ENCODE measurements around the gene EMID1. TPM values are rescaled to one million over a fixed set of nuclear protein-coding genes. Genes with fewer than 3 reads are reported as not detected.

Gene EMID1
- total and polyA plus RNA-seq, 10 donors: 18.5 to 90.3 (median 61.2) TPM

GRCh38 chr22:29290061-29290460, 84.4 kb downstream of the EMID1 start:
- intact Hi-C loops (cut with DNase I; ENCODE audit: low total_unique reads): no loop called here
- H3K4me1 ChIP-seq: peaks cover 0 to 40% (median 7%) of the 10 kb centered on the region in 6 donors
- no peak overlapping the region for H3K4me3 ChIP-seq
- H3K36me3 ChIP-seq: peaks cover 25 to 100% (median 99%) of the 10 kb centered on the region in 6 donors
- no peaks in the 10 kb centered on the region for H3K27me3 ChIP-seq (replicated peaks in 1 of 7)
- H3K9me3 ChIP-seq: no peaks in the 10 kb centered on the region
- 71 to 90% (median 78%) methylated on average over 5 of the region's 5 CpGs for WGBS, 5 donors
- TF ChIP-seq POLR2A (IDR thresholded peaks at IDR 0.05): no peak
- TF ChIP-seq, protein P1, sequence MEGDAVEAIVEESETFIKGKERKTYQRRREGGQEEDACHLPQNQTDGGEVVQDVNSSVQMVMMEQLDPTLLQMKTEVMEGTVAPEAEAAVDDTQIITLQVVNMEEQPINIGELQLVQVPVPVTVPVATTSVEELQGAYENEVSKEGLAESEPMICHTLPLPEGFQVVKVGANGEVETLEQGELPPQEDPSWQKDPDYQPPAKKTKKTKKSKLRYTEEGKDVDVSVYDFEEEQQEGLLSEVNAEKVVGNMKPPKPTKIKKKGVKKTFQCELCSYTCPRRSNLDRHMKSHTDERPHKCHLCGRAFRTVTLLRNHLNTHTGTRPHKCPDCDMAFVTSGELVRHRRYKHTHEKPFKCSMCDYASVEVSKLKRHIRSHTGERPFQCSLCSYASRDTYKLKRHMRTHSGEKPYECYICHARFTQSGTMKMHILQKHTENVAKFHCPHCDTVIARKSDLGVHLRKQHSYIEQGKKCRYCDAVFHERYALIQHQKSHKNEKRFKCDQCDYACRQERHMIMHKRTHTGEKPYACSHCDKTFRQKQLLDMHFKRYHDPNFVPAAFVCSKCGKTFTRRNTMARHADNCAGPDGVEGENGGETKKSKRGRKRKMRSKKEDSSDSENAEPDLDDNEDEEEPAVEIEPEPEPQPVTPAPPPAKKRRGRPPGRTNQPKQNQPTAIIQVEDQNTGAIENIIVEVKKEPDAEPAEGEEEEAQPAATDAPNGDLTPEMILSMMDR (IDR thresholded peaks at IDR 0.05 in 8 of 11, conservative IDR thresholded peaks at IDR 0.05 in 3 of 11): no peak
- TF ChIP-seq POLR2AphosphoS5 (IDR thresholded peaks at IDR 0.05): no peak
- H3K27ac ChIP-seq: no peak overlapping the region
- no peak for DNase-seq

GRCh38 chr22:29291215-29291614, 85.5 kb downstream of the EMID1 start:
- Histone ChIP-seq H3K36me3 (peaks cover 22 to 100% (median 99%) of the 10 kb centered on the region in 6 donors), H3K27me3 (replicated peaks in 1 of 7) (no peaks in the 10 kb centered on the region), H3K27ac (no peak overlapping the region), H3K4me3 (no peak overlapping the region), H3K9me3 (no peaks in the 10 kb centered on the region), H3K4me1 (peaks cover 0 to 40% (median 7%) of the 10 kb centered on the region in 6 donors)
- TF ChIP-seq, protein P1 (IDR thresholded peaks at IDR 0.05 in 8 of 11, conservative IDR thresholded peaks at IDR 0.05 in 3 of 11): no peak
- TF ChIP-seq POLR2AphosphoS5 (IDR thresholded peaks at IDR 0.05) (peak in 1 of 3 donors; percentile 26), POLR2A (IDR thresholded peaks at IDR 0.05) (no peak)
- no peak for DNase-seq
- 74 to 83% (median 79%) methylated on average over 7 of the region's 7 CpGs for WGBS, 5 donors
- intact Hi-C loops (cut with DNase I; ENCODE audit: low total_unique reads): no loop called here

DNA sequence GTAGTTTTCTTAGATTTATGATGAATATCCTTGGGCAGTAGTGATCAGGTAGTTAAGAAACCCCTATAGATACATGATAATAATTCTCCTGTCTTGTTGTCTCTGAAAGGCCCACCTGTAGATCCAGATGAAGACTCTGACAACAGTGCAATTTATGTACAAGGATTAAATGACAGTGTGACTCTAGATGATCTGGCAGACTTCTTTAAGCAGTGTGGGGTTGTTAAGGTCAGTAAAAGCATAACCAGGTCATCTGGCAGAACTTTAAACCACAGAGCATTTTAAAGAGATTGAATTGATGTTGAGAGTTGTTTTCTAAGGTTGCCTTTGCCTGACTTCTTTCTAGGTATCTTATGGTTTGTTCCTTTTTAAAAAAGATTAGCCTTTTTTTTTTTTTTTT, 86.7 kb downstream of the EMID1 start:
- H3K36me3 ChIP-seq: peaks cover 25 to 100% (median 99%) of the 10 kb centered on the region in 6 donors
- no peaks in the 10 kb centered on the region for H3K9me3 ChIP-seq
- H3K4me3 ChIP-seq: no peak overlapping the region
- no peak for DNase-seq
- no peaks in the 10 kb centered on the region for H3K27me3 ChIP-seq (replicated peaks in 1 of 7)
- H3K4me1 ChIP-seq: peaks cover 0 to 40% (median 7%) of the 10 kb centered on the region in 6 donors
- TF ChIP-seq, protein P1 (IDR thresholded peaks at IDR 0.05 in 8 of 11, conservative IDR thresholded peaks at IDR 0.05 in 3 of 11): no peak
- TF ChIP-seq POLR2A (IDR thresholded peaks at IDR 0.05) (no peak), POLR2AphosphoS5 (IDR thresholded peaks at IDR 0.05) (no peak)
- H3K27ac ChIP-seq: no peak overlapping the region
- intact Hi-C loops (cut with DNase I; ENCODE audit: low total_unique reads): no loop called here

DNA sequence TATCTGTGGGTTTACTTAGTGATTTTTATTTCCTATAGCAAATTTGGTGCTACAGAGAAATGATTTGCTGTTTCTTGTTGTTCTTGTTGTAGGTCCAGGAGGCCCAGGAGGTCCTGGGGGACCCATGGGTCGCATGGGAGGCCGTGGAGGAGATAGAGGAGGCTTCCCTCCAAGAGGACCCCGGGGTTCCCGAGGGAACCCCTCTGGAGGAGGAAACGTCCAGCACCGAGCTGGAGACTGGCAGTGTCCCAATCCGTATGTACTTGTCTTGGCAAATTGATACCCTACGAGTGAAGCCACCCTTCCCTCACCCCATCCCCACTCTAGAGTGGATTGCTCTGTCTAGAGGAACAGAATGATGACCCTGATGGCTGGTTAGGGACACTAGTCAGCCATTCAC, 92.9 kb downstream of the EMID1 start:
- no peak for DNase-seq
- Histone ChIP-seq H3K27ac (no peak overlapping the region), H3K36me3 (peaks cover 16 to 85% (median 77%) of the 10 kb centered on the region in 6 donors), H3K4me1 (peaks cover 0 to 16% (median 12%) of the 10 kb centered on the region in 6 donors), H3K9me3 (no peaks in the 10 kb centered on the region), H3K27me3 (replicated peaks in 1 of 7) (no peaks in the 10 kb centered on the region), H3K4me3 (no peak overlapping the region)
- 83 to 92% (median 88%) methylated on average over 8 of the region's 8 CpGs for WGBS, 5 donors
- TF ChIP-seq, protein P1 (IDR thresholded peaks at IDR 0.05 in 8 of 11, conservative IDR thresholded peaks at IDR 0.05 in 3 of 11): no peak
- no peak for TF ChIP-seq POLR2AphosphoS5 (IDR thresholded peaks at IDR 0.05)
- TF ChIP-seq POLR2A (IDR thresholded peaks at IDR 0.05): no peak
- intact Hi-C loops (cut with DNase I; ENCODE audit: low total_unique reads): no loop called here

Data from spleen (tissue), 11 donors.